Cardiac muscle cell (in vitro differentiated cells and primary cell): ENCODE measurements around the gene FOXL3. TPM values are rescaled to one million over a fixed set of nuclear protein-coding genes. Genes with fewer than 3 reads are reported as not detected.

ENCODE experiments used
- DNase-seq, 2 donors: peaks; one replicate each; pipeline versions ENCODE4 v3.0.0 to v3.0.0-alpha.2; 2010 to 2017; ENCODE audit warnings: low read depth in 1 of 2, low spot score in 1 of 2
- H3K27ac ChIP-seq: fragments of 200-600 bp; sonication (generic); 2 replicates; pipeline ENCODE4 v1.5.1; 2016
- H3K27me3 ChIP-seq: fragments of 200-600 bp; sonication (generic); 2 replicates; pipeline ENCODE4 v1.6.0; 2016; ENCODE audit warnings: control low read depth
- H3K36me3 ChIP-seq: fragments of 200-600 bp; sonication (generic); 2 replicates; pipeline ENCODE4 v1.5.1; 2016; ENCODE audit warnings: control low read depth
- H3K4me1 ChIP-seq: fragments of 200-600 bp; sonication (generic); 2 replicates; pipeline ENCODE4 v1.8.1; 2017; ENCODE audit warnings: low read depth, mild to moderate bottlenecking, mixed run types
- H3K4me3 ChIP-seq: fragments of 200-600 bp; sonication (generic); 2 replicates; pipeline ENCODE4 v1.5.1; 2016; ENCODE audit warnings: mild to moderate bottlenecking
- H3K9me3 ChIP-seq: fragments of 200-600 bp; sonication (generic); 2 replicates; pipeline ENCODE4 v1.5.1; 2017; ENCODE audit warnings: low read depth, mild to moderate bottlenecking, control low read depth
- polyA plus RNA-seq: library from polyadenylated mRNA; unstranded; fragments of >200 nt; fragmentation: Nextera tagmentation; extraction: Ambion mirVana; gene quantifications from 2 replicates; pipeline ENCODE4 v1.2.1, GENCODE V29; 2016
- total RNA-seq: library from RNA; depleted of rRNA; stranded (reverse); fragments of >200 nt; gene quantifications from 2 replicates; pipeline ENCODE4 v1.2.3, GENCODE V29; 2016
- TF ChIP-seq, protein P1 (sequence below): IDR thresholded peaks from 2 replicates; pipeline ENCODE4 v1.5.1; 2012; ENCODE audit warnings: low read depth, mild to moderate bottlenecking, low read length

Gene FOXL3
- total and polyA plus RNA-seq, 2 experiments from 2014 or later, result not detected

DNA sequence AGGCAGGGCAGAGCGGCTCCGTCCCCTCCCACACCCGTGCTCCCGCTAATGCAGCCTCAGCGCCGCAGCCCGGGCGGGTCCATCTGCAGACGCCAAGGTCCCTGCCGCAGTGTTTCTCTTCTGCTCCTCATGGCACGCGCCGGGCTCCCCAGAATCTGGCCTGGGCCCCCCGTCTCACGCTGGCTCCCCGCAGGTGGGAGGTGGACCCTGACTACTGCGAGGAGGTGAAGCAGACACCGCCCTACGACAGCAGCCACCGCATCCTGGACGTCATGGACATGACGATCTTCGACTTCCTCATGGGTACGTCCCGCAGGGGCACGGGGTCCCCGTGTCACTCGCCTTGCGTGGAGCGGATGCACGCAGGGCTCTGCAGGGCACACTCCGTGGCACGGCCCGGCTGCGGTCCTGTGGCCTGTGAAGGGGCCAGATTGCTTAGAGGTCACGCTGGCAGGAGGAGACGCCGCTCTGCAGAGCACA is 33.5 kb upstream of the FOXL3 start:
- no peak for DNase-seq
- Histone ChIP-seq H3K4me1 (no peaks in the 10 kb centered on the region), H3K9me3 (no peaks in the 10 kb centered on the region), H3K36me3 (no peaks in the 10 kb centered on the region), H3K4me3 (no peak overlapping the region), H3K27ac (no peak overlapping the region), H3K27me3 (no peaks in the 10 kb centered on the region)
- TF ChIP-seq, protein P1, sequence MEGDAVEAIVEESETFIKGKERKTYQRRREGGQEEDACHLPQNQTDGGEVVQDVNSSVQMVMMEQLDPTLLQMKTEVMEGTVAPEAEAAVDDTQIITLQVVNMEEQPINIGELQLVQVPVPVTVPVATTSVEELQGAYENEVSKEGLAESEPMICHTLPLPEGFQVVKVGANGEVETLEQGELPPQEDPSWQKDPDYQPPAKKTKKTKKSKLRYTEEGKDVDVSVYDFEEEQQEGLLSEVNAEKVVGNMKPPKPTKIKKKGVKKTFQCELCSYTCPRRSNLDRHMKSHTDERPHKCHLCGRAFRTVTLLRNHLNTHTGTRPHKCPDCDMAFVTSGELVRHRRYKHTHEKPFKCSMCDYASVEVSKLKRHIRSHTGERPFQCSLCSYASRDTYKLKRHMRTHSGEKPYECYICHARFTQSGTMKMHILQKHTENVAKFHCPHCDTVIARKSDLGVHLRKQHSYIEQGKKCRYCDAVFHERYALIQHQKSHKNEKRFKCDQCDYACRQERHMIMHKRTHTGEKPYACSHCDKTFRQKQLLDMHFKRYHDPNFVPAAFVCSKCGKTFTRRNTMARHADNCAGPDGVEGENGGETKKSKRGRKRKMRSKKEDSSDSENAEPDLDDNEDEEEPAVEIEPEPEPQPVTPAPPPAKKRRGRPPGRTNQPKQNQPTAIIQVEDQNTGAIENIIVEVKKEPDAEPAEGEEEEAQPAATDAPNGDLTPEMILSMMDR, result no peak

DNA sequence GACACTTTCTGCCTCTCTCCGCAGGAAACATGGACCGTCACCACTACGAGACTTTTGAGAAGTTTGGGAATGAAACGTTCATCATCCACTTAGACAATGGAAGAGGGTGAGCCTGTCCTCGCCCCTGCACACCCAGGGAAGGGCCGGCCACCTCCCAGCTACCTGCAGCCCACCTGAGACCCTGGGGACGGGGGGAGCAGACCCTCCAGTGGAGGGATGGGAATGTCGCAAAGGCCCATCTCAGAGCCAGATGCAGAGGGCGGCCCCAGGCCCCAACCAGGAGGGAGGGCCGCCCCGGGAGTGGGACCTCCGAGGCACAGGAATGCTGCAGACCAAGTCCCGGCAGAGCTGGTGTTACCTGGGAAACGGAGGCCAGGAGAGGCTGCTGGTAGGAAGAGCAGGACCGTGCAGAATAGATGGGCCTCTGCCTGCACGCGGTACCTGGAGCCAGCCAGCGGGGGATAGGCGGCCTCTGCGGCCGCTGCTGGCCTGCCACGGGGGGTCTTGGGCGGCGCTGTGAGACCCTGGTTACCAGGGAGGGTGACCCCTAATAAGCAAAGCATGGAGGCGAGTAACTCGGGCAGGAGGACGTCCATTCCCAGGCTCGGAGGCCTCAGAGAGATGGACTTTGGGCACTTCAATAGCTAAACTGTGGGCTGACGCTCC is 32.9 kb upstream of the FOXL3 start:
- Histone ChIP-seq H3K27me3 (no peaks in the 10 kb centered on the region), H3K9me3 (no peaks in the 10 kb centered on the region), H3K36me3 (no peaks in the 10 kb centered on the region), H3K4me1 (no peaks in the 10 kb centered on the region), H3K27ac (no peak overlapping the region), H3K4me3 (no peak overlapping the region)
- DNase-seq, result no peak
- TF ChIP-seq, protein P1, result no peak

DNA sequence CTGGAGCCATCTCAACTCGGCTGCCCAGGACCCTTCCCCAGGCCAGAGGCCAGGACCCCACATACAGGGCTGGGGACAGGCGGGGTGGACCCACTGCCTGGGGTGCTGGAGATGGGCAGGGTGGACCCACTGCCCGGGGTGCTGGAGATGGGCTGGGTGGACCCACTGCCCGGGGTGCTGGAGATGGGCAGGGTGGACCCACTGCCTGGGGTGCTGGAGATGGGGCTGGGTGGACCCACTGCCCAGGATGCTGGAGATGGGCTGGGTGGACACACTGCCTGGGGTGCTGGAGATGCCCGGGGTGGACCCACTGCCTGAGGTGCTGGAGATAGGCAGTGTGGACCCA is 32.4 kb upstream of the FOXL3 start:
- no peak overlapping the region for H3K4me3 ChIP-seq
- no peak overlapping the region for H3K27ac ChIP-seq
- no peaks in the 10 kb centered on the region for H3K4me1 ChIP-seq
- DNase-seq, result no peak
- TF ChIP-seq, protein P1, result no peak
- no peaks in the 10 kb centered on the region for H3K9me3 ChIP-seq
- H3K27me3 ChIP-seq, result no peaks in the 10 kb centered on the region
- H3K36me3 ChIP-seq, result no peaks in the 10 kb centered on the region

DNA sequence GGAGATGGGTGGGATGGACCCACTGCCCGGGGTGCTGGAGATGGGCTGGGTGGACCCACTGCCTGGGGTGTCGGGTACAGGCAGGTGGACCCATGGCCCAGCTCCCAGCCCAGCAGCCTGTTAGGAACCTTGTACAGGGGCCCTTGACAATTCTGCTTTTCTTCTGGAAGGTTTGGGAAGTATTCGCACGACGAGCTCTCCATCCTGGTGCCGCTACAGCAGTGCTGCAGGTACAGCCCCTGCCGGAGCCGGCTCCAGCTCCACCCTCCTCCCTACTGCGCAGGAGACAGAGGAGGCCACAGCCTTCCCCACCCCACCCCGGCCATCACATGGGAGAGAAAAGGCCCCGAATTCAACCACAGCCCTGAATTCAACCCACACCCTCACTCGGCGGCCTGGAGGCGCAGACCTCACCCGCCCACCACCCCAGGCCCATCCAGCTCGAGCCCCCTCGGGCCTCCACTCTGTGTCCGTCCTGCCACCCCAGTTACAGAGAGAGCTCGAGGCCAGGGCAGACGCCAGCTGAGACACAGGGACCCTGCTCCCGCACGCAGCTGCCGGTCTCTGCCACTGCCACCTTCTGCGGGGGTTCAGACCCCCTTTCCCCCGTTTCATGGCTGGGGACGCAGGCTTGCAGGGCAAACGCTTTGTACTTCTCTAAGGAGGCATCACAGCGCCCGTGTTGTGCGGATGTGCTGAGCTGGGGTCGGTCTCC is 31.3 kb upstream of the FOXL3 start:
- no peak for DNase-seq
- Histone ChIP-seq H3K4me1 (no peaks in the 10 kb centered on the region), H3K27ac (no peak overlapping the region), H3K27me3 (no peaks in the 10 kb centered on the region), H3K36me3 (no peaks in the 10 kb centered on the region), H3K4me3 (no peak overlapping the region), H3K9me3 (no peaks in the 10 kb centered on the region)
- TF ChIP-seq, protein P1, result no peak

DNA sequence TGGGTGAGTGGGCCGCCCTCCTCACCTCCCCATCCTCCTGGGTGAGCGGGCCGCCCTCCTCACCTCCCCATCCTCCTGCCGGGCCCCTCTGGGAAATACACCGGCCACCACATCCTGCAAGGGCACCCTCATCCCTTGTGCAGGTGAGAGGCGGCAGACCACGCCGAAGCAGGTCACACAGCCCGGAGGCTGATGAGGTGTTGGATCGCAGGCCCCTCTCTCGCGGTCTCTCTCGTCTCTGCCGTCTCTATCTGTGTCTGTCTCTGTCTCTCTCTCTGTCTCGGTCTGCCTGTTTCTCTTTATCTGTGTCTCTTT is 30.8 kb upstream of the FOXL3 start:
- Histone ChIP-seq H3K9me3 (no peaks in the 10 kb centered on the region), H3K36me3 (no peaks in the 10 kb centered on the region), H3K4me3 (no peak overlapping the region), H3K27ac (no peak overlapping the region), H3K27me3 (no peaks in the 10 kb centered on the region), H3K4me1 (no peaks in the 10 kb centered on the region)
- TF ChIP-seq, protein P1, result no peak
- no peak for DNase-seq
